ENCODE data around the gene ARID1B.

The ARID1B gene

DNA sequence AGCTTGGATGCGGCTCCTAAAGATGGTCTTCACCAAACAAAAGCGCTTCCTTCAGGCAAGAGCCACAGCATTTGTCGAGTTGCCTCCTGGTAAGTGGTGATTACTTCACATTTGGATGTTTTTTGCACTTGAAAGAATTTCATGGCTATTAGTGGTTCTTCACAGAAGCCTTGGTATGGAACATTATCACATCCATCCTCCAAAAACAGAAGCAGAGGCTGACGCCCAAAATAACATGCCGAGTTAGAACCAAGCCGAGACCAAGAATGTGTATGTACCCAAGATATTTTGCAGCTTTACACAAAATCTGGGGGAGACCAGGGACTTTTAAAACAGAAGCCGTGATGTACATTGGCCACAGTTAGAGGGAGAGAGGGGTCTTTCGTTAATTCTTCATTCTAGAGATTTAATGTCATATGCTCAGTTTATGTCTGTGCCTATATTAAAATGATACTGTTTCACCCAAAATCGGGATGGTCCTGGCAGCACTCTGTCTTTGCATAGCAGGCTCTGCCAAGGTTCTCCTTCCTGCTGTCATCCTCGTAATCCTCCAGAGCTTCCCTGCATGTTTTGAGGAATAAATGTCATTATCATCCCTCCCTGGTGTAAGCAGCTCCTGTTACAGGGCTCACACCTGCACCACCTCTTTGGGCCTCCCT lies 436.9 kb downstream of the ARID1B start:
- no peak for DNase-seq (ENCODE audit: low read depth)

DNA sequence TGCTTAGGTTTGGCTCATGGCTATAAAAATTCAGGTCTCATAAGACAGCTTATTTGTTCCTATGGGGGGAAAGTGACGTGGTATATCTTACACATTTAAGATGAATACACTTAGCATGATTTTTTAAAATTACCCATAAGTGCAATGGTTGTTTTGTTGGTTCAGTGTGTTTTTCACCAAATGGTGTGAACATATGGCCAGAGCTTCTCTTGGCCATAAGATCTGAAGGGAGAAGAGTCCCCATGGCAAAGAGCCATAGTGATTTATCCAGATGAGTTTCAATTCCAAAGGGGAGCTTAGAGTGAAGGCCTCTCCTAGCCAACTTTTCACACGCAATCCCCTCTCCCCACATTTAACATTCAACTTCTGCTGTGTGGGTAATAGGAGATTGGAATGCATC lies 438.5 kb downstream of the ARID1B start:
- DNase-seq (ENCODE audit: low read depth), result no peak

DNA sequence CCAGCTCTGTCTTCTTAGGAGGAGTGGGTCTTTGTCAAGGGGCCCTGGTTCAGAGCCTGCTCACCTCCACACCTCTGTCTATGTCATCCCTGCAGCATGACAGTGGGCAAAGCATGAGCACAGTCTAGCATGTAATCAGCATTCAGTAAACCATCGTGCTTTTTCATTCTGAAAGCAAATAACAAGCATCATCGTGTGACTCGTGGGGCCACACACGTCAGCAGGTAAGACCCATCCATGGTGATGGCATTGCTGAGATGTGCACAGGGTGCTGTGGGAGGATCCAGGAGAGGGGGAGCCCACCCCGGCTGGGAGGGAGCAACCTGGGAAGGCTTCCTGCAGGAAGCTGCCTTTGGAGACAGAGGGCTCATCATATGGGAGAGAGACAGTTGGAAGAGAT lies 439.4 kb downstream of the ARID1B start:
- DNase-seq (ENCODE audit: low read depth), result no peak

DNA sequence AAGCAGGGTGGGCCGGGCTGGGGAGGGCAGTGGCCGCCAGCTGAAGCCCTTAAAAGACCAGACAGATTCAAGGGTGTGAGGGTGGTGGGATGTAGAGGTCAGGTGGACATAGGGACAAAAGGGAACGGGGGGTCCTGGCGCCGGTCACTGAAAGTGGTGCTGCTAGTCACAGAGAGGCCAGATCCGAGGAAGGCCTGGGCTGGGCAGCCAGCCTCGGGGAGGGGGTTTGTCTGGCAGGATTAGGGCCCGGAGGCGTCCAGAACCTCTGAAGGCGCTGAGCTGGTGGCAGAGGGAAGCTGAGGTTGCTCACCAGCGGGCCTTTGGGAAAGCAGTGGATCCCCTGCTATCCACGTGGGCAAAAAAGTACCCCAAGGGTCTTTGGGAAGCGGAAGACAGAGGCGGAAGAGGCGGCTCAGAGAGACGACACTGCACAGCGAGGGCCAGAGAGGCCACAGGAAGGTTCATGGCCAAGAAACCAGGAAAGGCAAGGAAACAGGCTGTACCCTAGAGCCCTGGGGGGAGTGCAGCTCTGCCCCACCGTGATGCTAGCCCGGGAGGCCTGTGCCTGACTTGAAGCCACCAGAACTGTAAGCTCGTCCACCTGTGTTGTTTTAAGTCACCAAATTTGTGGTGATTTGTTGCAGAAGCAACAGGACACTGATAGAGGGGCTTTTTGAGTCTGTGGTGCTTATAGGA lies 440.2 kb downstream of the ARID1B start:
- no peak for DNase-seq (ENCODE audit: low read depth)

DNA sequence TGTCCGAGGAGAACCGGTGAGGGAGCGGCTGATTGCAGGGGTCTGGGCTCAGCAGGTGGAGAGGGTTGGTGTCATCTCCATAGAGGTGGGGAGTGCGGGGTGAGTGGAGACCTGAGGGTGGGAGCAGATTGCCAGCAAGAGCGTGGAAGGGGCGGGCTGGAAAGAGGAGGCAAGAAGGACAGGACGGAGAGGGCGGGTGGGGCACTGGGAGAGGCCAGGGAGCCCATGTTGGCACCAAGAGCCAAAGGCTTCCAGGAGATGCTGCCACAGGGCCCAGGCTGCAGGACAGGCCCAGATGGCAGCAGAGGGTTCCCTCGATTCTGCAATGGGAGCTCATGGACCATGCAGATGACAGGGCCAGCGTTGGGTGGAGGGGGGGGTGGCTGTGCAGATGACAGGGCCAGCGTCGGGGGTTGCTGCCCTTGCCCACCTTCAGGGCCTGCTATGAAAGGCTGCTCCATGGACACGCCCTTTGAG lies 440.8 kb downstream of the ARID1B start:
- no peak for DNase-seq (ENCODE audit: low read depth)

DNA sequence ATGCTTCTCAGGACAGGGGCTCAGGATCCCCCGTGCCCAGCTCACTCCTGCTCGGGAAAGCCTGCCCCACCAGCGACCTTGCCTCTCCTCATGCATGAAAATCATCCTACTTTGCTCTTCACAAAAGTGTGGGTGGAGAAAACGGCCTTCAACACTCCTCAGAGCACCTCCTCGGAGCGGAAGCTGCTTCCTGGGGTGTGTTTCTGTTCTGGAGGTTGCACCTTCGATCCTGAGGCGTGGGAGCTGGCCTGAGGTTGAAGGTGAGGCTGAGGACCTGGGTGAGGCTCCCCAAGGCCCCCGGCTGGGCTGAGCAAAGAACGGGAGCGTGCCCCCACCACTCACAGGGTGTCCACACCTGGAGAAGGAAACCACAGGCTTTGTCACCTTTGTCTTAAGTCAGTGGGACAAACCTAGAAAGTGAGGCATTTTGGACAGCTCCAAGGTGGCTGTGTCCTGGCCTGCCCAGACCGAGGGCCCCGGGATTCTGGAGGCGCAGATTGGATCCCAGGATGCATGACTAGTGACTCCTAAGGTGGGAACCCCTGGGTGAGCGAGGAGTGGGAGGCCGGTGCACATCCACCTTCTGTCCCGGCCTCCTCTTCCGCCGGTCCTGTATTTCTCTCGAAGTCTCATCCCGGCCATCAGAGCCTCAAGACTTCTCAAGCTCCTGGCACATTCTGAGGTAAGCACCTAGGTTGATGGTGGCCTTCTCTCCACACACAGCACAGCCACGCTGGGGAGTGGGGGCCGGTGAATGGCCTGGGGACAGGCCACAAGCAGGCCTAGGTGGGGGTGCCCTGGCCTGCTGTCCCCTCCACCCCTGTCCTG lies 441.4 kb downstream of the ARID1B start:
- DNase-seq (ENCODE audit: low read depth), result no peak

DNA sequence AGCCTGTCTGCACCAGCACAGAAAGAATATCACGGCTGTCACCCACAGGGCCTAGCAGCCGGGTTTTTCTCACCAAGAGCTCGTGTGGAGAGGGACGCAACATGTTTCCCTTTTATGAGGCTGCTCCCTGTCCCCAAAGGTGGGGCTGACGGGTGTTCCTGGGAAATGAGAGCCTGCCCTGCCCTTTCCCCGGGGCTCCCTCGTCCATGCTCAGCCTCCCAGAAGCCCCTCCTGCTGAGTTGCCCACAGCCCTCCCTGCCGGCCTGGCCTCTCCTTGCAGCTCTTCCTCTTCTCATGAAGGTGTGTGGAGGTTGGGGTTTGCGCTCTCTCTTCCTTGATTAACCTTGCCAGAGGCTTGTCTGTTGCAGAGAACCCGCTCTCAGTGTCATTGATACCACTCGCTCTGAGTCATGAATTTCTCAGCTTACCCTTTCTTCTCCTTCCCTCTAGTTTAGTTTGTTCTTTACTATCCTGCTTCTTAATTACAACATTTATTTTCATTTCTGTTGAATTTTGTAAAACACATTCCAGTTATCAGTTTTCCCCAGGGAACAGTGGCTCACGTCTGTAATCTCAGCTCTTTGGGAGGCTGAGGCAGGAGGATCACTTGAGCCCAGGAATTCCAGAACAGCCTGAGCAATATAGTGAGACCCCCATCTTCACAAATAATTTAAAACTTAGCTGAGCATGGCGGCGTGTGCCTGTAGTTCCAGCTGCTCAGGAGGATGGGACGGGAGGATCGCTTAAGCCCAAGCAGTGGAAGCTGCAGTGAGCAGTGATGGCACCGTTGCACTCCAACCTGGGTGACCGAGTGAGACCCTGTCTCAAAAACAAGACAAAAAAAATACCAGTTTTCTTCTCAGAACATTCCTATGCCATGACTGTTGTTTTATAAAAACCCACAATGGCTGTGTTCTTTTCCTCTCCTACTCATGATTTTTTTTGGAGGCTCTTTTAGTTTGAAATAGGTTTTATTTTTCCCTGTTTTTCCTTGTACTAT lies 442.3 kb downstream of the ARID1B start:
- DNase-seq (ENCODE audit: low read depth), result no peak

DNA sequence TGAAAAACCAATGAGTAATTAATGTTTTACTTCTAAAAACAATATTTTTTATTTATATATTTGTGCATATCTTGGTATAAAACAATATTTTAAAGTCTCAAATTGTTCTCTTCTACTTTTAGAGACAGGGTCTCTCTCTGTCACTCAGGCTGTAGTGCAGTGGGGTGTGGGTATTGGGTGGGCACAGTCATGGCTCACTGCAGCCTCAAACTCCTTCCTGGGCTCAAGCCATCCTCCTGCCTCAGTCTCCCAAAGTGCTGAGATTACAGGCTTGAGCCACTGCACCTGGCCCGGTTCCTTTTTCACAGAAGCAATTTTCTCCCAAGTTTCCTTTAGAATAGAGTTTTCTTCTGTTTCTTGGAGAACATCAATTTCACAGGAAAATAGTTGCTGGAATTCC lies 443.3 kb downstream of the ARID1B start:
- no peak for DNase-seq (ENCODE audit: low read depth)

DNA sequence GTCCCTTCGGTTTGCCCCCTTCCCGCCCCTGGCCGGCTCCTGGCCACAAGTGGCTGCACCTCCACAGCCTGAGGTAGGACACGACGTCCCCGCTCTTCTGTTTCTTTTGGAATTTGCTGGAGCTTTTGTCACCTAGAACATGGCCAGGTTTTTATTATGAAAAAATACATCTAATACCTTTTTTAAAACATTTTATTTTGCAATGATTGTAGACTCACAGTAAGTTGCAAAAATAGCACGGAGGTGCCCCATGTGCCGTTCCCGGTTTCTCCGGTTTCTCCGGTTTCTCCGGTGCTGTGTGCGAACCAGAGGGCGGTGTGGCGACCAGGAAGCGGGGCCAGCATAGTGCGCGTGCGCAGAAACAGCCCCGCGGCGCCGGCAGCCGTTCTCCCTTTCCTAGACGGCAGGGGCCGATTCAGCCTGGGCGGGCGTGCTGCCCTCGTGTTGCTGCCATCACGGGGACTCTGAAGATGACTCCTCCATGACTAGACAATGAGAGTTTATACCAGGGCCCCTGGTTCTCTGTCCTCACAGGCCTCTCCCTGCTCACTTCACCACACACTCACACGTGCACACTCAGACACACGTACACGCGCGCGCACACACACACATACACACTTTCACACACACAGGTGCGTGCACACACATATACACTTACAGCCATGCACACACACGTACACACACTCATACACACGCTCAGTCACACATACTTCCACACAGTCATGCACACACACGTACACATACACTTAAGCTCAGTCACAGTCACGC lies 444.1 kb downstream of the ARID1B start:
- DNase-seq (ENCODE audit: low read depth), result peak; percentile 46

DNA sequence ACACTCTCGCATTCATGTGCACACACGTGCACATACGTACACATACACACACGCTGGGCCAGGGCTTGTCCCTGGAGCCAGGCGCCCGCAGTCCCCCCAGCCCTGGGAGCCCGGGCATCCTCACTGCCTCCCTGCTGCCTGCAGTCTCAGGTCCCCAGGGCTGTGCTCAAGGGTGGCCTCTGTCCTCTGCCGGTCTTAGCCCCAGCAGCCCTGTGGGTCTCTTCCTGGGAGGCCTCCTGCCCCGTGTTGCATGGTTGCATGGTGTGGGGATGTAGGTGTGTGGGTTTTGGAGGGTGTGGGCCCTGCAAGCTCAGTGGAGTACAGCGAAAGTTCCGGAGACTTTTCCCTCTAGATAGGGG lies 444.6 kb downstream of the ARID1B start:
- no peak for DNase-seq (ENCODE audit: low read depth)

DNA sequence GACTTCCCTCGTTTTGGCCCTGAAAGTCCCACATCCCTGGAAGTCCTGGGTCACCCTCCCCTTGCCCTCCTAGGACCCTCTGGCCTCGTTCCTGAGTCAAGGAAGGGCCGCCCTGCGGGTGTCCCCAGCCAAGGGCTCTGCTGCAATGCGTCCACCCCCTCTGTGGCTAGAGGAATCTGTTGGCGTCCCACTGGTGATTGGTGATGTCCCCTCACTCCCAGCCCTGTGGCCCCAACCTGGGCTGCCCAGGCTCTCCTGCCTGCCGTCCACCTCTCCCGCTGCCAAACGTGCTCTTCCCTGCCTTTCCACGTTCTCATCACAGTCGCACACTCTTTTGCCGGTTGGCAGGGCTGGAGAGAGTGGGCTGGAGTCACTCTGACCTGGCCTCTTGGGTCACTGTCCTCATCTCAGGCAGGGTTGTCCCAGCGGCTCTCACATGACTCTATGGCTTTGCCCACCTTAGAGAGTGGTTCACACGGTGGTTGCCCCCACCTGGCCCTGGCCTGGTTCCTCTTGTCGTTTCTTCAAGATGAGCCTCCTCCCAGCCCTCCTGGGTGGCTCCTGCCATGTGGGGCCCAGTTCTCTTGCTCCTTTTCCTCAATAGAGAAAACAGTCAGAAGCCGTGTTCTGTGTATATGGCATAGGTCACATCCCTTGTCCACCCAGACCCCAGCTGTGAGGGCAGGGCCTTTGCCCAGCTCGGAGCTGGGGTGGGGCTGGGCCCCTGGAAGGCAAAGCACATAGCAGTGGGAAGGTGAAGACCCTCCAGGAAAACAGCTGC lies 445.2 kb downstream of the ARID1B start:
- DNase-seq (ENCODE audit: low read depth), result no peak

DNA sequence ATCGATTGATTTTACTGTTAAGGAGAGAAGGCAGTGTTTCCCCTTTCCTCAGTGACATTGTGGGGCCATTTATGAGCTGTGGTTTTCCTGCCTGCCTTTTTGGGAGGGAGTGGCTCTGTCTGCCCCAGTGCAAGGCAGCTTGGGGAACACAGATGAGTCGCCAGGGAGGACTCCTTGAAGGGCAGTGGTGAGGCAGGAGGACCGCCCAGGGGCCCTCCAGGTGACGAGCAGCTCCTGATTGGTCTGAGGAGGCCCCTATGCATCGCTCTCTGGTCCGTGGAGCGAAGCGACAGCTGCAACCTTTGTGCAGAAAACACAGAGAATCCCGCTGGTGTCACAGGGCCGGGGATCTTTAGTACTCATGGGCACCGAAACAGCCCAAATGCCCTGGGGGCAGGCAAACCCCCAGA lies 445.8 kb downstream of the ARID1B start:
- DNase-seq (ENCODE audit: low read depth), result no peak

DNA sequence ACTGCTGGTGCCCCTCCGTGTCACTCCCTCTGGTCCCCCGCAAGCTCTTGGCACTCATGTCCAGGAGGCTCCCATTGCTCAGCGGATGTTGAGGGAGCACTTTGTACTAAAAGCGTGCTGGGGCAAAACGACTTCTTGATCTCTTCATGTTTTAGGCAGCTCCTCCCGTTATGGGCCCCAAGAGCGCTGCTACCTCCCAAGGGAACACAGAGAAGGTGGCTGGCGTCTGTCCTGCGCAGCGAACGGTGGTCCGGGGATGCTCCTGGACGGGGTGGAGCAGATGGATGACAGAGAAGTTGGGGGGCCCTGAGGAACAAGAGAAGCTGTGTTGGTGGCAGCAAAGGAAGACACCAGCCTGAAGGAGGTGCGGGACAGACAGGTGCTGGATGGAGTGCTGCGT lies 446.3 kb downstream of the ARID1B start:
- no peak for DNase-seq (ENCODE audit: low read depth)

DNA sequence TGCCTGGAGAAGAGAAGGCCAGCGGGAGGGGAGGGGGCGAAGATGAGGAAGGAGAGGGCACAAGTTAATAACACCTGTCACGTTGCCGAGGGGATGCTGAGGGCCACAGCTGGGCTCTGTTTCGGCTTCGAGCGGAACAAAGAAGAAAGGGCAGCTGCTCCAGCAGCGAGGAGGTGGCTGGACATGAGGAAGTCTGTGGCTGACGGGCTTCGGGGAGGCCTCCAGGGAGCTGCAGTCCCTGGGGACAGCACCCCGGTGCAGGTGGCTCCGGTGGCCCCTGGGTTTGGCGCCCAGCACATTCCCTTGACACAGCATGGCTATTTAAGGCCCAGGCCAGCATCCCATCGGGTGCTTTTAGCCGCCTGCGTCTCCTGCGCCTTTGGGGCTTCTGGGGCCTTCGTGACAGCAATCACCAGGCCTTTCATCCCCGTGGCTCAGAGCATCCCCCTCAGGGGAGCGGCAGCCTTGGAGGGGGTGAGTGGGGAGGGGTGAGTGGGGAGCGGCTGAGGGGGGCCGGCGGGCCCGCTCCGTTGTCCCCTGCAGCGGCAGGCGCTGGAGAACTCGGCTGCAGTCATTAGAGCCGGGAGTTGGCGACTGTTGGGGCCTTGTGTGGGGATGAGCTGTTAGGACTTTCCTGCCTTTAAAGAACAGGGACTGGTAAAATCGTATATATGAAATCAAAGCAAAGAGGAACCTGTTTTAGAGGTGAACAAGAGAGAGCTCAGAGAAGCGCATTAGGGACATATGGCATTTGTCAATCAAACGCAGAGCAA lies 447.2 kb downstream of the ARID1B start:
- no peak for DNase-seq (ENCODE audit: low read depth)

DNA sequence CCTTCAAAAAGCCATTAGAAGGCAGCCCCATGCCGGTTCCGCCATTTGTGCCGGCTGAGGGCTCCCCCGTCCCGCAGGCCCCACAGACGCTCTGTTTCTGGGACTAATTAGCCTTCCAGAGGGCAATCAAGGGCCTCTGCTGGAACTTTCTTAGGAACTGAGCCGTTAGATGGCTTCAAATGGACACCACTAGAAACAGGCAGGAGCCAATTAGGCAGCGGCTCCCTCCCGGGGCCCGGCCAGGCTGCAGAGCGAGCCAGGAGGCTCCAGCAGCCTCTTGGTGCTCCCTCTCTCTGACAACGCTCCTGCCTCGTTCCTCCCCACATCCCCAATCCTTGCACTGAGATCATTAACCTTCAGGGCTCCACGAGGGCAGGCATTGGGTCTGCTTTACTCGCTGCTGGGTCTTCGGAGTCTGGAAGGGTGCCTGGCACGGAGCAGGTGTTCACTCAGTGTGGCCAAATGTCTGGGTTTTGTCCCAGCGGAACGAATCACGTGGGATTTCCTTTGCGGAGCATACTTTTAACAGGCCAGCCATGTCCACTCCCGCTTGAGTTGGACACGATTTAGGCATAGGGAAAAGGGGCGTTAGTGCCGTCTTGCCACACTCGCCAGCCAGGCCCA lies 447.9 kb downstream of the ARID1B start:
- no peak for DNase-seq (ENCODE audit: low read depth)

DNA sequence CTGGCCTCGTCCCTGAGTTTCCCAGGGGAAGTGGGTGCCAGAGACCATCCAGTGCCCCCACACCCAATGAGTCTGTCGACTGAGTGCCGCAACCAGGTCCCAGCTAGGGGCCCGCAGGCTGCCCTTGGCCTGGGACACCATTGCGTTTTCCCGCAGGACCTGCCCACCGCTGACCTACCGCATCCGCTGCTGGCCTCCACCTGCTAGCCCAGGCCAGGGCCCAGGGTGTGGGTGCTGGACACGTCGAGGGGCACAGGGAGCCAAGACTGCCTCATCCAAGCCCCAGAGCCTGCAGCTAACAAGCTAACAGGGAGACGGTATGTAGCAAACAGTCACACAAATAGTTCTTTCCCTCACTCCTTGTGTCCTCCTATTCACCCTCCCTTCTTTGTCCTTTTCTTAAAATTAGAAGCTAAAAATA lies 448.4 kb downstream of the ARID1B start:
- no peak for DNase-seq (ENCODE audit: low read depth)

DNA sequence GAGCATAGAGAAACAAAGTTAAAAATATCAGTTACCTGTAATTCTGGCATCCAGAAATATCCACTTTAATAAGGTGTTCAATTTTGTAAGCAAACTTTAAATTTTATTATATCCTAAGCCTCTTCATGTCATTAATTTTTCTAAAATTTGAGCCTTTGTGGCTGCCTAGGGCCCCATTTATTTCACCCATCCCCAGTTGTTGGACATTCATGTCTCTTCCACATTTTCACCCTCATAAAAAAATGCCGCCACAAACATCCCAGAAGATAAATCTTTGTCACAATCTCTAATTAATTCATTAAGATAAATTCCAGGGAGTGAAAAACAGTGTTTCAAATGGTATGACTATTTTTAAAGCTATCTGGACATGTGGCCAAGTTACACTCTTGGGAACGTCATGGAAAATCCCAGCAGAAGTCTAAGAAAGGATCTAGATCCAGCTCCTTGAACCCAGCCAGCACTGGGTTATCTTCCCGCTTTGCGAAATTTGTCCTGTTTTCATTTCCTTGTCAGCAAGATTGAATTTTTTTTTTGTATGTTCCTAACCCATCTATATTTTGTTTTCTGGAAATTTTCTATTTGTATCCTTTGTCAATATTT lies 448.9 kb downstream of the ARID1B start:
- DNase-seq (ENCODE audit: low read depth), result no peak

DNA sequence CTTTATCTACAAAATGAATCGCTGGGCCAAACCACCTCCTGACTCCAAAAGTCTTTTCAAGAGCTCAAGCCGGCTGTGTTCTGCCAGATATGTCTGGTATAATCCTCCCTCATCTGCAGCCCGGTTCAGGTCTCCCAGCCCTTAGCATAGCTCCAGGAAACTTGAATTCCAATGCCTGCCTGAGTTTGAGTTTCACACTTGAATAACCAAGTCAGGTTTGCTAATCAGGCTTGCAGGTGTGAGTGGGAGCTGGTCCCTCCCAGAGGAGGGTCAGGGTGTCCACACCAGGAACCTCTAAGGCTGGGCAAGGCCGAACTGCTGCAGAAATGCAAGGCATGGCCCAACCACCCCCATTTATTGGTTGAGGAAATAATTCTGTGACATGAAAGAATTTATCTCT lies 449.6 kb downstream of the ARID1B start:
- no peak for DNase-seq (ENCODE audit: low read depth)

All from HS-27A (cell line).